Measurements from ENCODE around the gene SS18L1.

SS18L1 gene

DNA sequence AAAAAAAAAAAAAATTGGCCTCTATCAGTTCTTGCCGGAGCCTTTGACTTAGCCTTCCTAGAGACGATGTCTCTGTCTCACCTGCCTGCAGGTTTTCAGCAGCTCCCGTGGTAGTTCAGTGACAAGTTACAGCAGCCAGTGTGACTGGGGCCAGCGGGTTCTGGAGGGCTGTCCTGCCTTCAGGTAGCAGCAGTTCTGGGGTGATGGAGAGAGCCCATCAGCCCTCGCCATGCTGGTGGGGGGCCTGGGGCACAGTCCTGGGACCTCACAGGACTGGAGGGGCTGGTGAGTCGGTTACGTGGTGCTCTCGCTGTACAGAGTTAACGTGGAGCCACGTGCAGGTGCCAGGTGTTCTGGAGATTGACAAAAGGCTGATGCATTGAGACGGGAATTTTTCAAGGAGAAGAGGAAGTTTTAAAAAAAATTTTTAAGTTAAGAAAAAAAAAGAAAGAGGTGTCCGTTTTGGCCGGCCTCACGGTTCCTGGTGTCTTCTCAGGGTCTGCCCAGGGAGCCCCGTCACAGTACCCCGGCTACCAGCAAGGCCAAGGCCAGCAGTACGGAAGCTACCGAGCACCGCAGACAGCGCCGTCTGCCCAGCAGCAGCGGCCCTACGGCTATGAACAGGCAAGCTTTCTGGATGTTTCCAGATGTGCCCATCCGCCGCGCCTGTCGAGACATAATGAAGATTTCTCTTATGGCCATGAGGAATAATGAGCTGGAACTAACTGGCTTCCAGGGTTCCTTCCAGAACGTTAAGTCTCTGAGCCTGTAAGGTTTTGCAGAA, 30.6 kb downstream of the SS18L1 start:
- no peak for DNase-seq (ENCODE audit: low spot score)

DNA sequence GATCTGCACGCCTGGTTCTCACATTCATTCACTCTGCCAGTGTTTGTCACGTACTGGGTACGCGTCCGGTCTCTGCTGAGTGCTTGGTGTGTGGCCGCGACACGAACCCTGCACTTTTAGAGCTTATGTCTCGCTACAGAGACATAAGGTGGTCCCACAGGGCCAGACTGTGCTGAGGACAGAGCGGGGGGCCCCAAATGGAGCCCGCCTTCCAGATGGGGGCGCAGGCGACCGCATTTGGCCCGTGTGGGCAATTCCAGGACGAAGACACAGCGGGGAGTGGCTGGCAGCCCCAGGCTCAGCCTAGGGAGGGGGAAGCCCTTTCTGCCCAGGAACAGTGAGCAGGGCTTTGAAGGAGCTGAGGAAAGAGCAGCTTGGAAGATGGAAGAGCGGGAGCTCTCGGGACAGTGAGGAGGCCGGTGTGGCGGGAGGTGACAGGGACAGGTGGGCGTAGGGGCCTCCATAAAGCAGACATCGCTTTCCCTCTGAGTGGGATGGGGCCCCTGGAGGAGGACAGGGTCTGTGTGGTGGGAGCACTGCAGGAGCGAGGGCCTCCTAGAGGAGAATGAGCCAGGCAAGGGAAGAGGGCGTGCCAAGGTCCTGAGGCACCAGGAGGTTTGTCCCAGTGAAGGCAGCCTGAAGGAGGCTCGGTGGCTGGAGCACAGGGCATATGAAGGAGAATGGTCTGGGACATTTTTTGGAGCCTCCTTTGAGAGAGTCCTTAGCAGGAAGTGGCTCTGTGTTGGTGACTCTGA, 31.5 kb downstream of the SS18L1 start:
- no peak for DNase-seq (ENCODE audit: low spot score)

DNA sequence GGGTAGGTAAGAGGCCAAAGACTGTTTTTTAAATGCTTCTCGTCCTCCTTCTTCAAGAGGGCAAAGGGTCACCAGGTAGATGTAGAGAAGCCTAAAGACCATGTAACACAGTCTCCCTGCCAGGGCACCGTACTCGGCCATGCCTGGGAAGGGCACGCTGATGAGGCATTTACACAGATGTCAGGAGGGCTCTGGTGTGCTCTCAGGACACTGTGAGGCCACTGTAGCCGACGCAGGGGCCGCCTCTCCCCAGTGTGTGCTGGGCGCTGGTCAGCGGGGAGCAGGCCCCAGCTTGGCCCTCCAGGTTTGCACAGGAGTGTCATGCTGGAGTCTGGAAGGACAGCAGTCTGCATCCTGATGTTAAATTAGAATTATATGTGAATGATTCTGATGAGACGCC, 32.1 kb downstream of the SS18L1 start:
- no peak for DNase-seq (ENCODE audit: low spot score)

DNA sequence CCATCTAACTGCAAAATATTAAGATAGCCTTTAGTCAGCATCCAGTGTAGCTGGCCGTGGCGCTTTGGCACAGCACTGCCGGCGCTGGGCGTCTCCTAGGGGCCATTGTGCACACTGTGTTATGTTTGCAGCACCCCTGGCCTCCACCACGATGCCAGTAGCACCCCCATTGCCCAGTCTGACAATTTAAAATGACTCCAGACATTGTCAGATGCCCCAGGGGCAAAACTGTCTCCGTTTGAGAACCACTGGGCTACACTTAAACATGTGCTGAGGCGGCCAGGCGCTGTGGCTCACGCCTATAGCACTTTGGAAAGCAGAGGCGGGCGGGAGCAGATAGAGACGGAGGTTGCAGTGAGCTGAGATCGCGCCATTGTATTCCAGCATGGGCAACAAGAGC, 33.3 kb downstream of the SS18L1 start:
- DNase-seq (ENCODE audit: low spot score), result no peak

DNA sequence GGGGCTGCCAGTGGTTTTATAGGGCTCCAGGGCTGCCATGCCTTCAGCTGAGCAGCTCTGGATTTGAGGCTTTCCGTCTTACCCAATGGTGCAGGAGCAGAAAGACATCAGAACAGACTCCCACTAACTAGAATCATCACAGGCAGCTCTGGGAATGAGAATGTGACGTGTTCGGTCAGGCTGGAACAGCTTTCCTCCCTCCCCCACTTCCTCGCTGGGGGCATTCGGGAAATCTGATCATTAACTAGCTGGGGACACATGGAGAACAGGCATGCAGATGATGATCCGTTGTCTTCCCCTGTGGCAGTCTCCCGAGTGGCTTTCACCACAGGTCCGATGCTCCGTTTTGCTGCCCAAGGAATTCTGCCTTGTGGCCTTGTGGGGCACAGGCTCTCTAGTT, 33.7 kb downstream of the SS18L1 start:
- DNase-seq (ENCODE audit: low spot score), result no peak

DNA sequence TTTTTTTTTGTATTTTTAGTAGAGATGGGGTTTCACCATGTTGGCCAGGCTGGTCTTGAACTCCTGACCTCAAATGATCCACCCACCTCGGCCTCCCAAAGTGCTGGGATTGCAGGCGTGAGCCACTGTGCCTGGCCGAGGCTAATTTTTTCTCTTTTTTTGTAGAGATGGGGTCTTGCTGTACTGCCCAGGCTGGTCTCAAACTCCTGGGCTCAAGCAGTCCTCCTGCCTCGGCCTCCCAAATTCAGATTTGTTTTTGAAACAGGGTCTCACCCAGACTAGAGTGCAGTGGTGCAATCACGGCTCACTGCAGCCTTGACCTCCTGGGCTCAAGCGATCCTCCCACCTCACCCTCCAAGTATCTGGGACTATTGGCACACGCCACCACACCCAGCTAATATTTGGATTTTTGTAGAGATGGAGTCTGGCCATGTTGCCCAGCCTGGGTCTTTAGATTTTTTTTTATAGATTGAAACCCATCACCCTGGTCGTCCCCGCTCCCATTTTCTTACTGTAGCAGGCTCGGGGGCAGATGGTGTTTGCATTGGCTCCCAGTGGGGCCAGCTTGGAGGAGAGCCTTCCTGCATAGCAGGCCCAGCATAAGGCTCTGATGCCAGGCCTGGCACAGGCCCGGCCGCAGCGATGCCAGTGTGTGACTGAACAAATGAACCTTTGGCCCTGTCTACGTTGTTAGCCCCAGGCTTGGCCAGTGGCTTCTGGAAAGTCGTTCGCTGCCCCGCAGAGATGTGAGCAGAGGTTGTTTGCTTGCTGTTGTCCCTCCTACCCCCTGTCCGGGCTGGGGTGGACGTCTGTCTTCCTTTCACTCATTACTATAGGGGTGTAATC, 35.0 kb downstream of the SS18L1 start:
- DNase-seq (ENCODE audit: low spot score), result no peak

DNA sequence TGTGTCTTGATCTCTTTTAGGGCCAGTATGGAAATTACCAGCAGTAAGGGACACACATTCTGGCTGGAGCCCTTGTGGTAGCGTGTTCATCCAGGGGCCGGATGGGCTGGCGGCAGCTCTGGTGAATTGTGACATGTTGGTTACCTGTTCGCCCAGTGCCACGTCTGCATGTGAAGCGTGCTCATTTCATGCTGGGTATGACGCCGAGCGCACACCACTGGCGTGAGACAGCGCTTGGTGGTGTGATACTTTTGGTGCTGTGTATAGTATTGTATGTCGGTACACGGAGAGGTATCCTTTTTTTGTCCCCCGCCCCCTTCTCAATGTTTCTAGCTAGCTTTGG, 35.6 kb downstream of the SS18L1 start:
- DNase-seq (ENCODE audit: low spot score), result no peak

DNA sequence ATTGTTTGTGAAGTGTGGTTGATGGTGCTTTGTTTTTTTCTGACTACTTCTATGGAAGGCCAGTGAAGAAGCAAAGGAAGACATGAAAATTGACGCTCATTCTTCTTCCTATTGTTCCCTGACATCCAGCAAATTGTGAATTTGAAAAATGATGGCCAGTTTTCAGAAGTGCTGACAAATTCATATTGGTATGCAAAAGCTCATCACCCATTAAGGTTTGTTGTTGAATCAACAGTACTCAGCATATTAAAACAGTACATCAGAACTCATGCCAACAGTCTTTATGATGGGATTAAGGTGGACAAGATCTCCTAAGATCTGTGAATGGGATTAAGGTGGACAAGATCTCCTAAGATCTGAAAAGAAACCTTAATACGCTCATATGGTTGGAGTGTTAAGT, 38.2 kb downstream of the SS18L1 start:
- DNase-seq (ENCODE audit: low spot score), result peak; percentile 55

DNA sequence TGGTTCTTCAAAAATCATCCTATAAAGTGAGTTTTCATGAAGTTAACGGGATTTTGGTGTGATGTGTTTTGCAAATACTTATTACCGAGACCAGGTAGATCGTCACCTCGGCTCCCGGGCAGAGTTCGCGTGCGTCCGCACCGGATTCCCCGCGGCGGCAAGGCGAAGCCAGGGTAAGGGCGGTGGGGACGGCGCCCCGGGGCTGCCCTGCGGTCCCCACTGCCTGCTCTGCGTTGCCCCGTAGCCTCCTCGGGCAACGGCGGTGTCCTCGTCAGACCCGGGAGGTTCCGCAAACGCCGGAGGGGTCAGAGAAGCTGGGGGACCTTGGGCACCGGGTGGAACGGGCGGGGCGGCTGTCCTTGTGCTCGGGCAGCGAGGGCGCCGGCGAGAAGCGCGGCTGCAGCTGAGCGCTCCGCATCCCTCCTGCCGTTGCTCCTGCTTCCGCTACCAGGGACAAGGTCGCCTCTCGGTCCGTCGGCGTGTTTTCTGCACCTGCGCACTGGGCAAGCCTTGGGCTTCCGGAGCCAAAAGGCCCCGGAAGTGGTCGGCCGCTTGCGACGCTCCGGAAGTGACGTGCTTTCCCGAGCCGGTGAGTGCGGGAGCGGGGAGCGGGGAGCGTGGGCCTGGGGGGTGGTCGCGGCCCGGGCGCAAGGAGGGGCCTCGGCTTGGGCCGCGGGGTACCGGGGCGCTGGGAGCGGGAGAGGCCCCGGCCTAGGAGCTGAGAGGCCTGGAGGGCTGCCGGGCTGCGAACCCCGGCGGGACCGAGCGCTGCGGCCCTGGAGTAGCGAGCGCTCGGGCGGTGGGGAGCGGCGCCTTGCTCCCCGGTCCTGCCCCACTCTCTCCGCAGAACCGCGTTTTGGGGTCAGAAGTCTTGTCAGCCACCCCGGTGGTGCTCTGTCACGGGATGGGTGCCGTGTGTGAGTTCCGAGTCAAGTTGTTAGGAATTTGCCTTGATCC, 39.2 kb downstream of the SS18L1 start, which contains the start of gene MTG2:
Gene MTG2, plus strand, starts transcription at position 560 of the 957 bp plus-strand sequence. CDS start 10,393 bp downstream, outside the sequence.
- peak; percentile 99 for DNase-seq (ENCODE audit: low spot score)

DNA sequence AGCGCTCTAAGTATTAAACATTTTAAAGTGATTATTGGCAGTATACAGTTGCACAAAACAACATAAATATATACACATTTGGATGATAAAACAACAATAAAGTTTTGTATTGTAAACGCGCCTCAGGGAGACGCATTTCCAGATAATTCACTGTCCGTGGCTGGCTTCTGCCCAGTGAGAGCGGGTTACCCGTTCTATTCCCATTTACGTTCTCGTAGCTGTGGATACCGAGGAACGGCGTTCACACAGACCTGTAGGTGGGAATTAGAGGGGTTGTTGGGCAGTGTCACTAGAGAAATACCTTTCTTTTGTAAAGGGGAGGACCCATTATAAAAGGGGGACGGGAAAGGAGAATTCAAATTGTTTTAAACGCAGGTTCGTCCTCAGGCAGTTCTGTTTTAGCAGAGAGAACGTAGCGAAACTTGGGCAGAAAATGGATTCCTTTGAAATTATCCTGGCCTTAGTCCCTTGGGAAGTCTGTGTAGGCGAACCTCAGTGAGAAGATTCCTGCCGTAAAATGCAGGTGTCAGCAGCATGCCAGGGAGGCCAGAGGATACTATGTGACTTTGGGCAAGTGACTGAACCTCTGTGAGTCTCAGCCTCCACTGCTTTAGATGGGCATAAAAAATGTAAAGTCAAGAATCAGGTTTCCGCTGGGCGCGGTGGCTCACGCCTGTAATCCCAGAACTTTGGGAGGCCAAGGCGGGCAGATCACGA, 40.0 kb downstream of the SS18L1 start:
- peak; percentile 30 for DNase-seq (ENCODE audit: low spot score)

DNA sequence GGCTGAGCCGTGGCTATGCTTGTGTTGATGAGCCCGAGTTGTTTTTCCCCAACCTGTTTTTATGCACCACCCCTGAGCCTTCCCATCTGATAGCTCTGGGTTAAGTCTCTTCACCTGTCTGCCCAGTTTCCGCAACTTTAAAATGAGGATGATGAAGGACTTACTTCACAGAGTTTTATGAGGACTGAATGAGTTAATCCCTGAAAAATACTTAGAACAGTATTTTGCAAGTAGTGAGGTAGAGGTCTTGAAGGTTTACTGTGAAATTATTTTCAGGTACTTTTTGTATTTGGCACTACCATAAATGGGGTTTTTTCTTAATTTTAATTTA, 42.5 kb downstream of the SS18L1 start:
- DNase-seq (ENCODE audit: low spot score), result no peak

DNA sequence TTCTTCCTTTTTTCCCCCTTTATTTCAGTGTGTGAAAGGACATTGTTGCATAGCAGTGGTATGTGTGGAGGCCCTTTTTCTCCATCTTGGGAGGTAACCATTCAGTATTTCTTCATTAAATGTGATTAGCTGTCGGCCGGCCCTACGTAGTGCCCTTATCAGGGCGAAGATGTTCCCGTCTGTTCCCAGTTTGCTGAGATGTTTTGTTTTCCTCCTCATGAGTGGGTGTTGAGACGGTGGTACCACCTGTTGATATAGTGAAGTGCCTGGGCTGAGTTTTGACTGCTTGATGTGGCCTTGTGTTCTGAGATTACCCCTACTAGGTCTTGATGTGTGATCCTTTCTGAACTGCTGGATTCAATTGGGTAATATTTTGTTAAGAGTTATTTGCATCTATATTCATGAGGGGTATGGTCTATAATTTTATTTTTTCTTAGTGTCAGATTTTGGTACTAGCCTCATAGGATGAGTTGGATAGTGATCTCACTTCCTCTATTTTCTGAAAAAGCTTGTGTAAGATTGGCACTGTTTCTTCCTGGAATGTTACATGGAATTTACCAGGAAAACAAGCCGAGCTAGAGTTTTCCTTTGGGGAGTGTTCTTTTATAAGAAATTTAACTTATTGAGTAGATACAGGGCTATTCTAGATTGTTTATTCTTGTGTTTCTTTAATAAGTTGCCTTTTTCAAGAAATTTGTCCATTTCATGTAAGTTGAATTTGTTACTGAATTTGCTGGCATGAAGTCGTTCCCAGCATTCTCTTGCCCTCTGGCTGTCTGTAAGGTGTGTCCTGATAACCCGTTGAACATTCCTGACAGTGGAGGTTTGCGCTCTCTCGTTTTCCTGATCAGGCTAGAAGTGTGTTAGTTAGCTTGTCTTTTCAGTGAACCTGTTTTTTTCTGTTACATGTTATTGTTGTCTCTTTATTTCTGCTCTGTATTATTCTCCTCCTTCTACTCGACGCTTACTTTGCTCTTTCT, 43.6 kb downstream of the SS18L1 start:
- no peak for DNase-seq (ENCODE audit: low spot score)

DNA sequence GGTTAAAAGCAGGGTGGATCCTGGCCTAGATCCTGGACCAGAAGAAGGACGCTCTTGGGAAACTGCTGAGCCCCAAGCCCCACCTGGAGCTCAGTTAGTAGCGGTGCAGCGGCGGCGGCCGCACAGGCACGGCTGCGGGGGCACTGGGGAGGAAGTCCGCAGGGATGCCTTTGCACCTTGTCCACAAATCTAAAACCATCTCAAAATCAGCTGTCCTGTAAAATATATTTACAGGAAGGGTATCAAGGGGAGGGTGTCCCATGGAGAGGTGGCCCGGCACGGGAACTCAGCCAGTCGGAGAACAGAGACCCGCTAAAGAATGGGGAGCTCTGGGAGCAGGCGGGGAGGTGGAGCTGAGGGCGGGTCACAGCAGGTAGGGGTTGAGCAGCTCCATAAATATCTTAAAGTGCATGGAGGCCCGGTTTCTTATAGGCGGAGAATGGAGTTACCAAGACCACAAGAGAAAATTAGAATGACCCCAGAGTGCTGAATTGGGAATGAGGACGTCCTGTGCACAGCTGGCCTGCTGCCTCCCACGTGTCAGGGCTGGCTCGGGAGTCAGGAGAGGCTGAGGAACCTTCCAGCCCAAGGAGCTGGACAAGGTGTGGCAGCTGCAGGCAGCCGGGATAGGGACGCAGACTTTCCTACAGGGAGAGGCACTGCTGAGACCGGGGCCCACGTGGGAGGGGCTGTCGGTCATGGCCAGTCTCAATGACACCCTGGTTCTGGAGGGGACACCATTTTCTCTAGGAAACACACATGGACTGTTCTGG, 47.3 kb downstream of the SS18L1 start:
- DNase-seq (ENCODE audit: low spot score), result no peak

DNA sequence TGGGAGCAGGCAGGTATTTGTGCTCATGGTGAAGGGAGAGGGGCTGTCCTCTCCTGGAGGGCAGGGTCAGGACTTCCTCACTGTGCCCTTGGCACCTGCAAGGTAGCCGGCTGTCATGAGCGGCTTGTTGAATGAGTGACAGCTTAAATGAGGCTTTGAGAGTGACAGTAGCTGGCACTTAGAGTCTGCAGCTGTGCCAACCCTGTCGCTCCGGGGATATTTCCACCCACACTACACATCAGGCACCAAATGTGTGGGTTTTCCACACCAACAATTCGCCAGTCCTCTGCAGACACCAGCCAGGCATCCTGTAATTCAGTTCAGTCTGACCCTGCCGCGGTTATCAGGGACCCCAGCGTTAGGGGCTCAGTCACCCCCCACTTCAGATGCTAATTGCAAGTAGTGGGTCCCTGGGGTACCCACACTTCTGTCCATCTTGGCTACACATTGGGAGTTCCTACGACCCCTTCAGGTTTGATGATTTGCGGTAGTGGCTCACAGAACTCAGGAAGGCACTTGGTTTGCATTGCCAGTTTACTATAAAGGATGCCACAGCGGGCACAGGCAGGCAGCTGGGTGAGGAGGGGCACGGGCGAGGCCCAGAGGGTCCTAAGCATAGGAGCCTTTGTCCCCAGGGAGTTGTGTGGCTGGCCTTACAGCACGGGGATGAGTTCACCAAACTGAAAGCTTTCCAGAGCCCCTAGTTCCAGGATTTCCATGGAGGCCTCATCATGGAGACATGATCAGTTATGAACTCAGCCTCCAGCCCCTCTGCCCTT, 48.4 kb downstream of the SS18L1 start:
- no peak for DNase-seq (ENCODE audit: low spot score)

DNA sequence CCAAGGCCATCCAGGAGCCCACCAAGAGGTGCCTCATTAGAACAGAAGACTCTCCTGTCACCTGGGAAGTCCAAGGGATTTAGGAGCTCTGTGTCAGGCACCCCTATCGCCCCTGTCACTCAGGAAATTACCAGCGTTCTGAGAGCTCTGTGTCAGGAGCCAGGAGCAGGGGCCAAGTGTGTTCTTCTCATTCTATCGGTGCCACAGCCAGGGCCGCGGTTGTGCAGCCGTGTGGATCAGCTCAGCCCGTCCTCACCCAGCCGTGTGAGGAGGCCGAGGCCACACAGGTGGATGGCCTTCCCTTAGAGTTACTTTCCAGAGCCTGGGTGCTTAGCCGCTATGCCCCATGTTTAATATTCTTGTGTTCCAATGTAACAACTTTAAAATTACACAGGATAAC, 49.1 kb downstream of the SS18L1 start:
- DNase-seq (ENCODE audit: low spot score), result no peak

DNA sequence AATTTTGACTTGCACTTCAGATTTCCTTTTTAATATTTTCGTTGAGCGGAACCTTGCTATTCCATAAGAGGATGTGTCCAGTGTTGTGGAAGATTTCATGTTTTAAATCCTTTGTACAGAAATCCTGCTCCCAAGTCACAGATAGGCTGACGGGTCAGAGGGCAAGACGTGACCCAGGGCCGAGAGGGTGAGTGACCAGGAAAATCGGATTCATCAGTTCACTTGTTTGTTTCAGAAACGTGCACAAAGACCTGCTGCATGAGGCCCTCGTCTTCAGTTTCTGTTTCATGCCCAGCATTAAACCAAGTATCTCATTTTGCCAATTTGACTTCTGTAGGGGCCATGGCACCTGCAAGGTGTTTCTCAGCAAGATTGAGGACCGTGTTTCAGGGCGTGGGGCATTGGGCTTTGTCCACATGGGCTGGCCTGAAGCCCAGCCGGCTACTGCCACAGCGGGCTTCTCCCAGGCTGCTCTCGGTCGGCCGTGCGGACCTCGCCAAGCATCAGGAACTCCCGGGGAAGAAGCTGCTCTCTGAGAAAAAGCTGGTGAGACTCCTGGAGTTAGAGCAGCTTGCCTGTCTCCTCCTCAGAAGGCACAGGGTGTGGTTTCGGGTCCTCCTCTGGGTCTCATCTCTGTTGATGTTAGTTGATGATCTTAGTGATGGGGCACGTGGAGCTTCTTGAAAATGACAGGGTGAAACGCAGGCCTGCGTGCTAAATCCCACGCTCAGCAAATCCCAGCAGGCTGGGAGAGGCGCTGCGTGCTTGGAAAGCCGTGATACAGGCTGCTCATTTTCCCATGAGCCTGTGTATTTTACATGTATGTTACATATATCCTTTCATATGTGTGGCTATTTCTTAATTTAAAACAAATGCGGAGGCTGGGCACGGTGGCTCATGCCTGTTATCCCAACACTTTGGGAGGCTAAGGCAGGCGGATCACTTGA, 49.8 kb downstream of the SS18L1 start:
- no peak for DNase-seq (ENCODE audit: low spot score)

DNA sequence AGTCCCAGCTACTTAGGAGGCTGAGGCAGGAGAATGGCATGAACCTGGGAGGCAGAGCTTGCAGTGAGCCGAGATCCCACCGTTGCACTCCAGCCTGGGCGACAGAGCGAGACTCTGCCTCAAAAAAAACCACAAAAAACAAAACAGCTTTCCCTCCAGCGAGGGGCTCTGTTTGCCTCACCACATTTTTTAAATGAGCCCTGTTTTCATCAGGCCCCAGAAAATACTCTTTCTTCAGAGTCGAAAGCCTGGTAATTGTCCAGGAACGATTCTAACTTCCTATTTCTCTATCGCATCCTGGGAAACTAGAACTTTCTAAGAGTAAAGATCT, 51.5 kb downstream of the SS18L1 start:
- DNase-seq (ENCODE audit: low spot score), result no peak

Measured in RKO (cell line).